HUDEP-2 (cell line): ENCODE results near the gene CLDN10.
"Not testable (repeated sequence)": the region's sequence is repeated elsewhere in the genome, so short reads cannot be mapped to it uniquely, and the experiment has no call there.

Experiments used
- DNase-seq, 76 experiments: peaks; one replicate each; lab custom pipeline; 2025; ENCODE audit not compliant: unreplicated experiment in 76 of 76; lab: John Stamatoyannopoulos, UW

CLDN10 gene, protein sequence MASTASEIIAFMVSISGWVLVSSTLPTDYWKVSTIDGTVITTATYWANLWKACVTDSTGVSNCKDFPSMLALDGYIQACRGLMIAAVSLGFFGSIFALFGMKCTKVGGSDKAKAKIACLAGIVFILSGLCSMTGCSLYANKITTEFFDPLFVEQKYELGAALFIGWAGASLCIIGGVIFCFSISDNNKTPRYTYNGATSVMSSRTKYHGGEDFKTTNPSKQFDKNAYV

GRCh38 chr13:95552539-95553441 is at the start of gene CLDN10:
TSS of gene CLDN10 (plus strand) at chr13:95552720. CDS start at chr13:95552754, 34 bp downstream.
- no peak for DNase-seq

DNA sequence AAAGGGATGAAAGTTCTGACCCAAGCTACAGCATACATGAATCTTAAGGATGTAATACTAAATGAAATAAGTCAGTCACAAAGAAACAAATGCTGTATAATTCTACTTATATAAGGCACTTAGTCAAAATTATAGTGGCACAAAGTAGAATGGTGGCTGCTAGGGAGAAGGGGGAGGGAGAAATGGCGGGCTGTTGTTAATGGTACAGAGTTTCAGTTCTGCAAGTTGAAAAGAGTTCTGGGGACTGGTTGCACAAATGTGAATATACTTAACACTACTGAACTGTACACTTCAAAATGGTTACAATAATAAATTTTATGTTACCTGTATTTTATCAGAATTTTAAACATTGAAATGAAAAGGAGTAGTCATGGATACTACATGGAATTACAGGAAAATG is 48.9 kb upstream of the CLDN10 start:
- DNase-seq = no peak

DNA sequence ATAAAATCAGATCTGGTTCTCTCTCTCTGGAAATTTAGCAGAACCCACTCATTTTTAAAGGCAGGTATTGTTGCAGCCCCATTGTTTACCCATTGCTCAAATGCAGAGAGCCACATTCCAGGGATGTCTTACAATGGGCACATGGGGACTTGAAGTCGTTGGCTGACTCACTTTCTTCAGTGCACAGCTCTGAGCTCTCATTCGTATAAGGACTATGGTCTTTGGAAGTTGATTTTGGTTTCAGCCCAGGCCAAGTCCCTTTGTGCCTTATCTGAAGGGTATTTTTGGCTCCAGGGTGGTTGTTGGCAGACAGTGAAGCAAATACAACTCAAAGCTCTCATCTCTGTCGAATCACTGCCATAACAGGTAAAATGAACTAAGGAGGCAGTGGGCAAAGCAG is 47.3 kb upstream of the CLDN10 start:
- DNase-seq = no peak

DNA sequence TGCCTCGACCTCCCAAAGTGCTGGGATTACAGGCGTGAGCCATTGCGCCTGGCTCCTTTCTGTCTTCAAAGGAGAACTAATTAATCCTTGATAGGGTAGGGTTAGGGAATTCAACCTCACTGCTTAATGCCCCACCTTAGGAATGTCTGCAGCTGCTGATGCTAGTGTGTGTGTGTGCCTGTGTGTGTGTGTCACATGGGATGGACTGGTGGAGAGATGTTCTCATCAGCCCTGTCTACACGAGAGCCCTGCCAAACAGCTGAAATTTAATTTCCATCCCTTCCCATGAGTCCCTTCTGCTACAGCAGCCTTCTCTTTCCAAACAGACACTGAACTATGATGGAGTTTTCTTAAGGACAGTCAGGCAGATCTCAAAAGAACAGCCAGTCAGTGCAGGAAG is 46.5 kb upstream of the CLDN10 start:
- DNase-seq = no peak

- DNase-seq = no peak
Measured at GRCh38 chr13:95507991-95508390, 44.5 kb upstream of the CLDN10 start.

GRCh38 chr13:95508996-95509395 is 43.5 kb upstream of the CLDN10 start:
- DNase-seq = no peak

- DNase-seq = no peak
Measured at GRCh38 chr13:95509521-95510310, 42.8 kb upstream of the CLDN10 start.

GRCh38 chr13:95510950-95511349 is 41.6 kb upstream of the CLDN10 start:
- no peak for DNase-seq

DNA sequence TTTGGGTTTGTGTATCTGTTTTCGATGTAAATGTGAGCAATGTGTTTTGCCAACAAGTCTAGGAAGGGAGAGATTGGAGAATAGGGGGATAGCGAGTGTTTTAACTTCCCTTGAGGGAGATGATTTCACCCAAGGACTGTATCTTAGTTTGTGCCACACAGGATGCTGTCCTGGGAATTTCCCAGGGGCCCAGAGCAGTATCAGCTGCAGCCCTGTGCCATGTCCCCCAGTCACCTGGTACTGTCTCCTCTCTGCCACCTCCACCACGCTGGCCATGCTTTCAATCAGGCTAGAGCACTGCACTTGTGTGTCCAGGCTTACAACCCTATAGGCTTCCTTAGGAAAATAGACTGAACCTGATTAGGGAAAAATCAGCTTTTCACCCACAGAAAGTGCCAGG is 40.1 kb upstream of the CLDN10 start:
- DNase-seq = no peak

DNA sequence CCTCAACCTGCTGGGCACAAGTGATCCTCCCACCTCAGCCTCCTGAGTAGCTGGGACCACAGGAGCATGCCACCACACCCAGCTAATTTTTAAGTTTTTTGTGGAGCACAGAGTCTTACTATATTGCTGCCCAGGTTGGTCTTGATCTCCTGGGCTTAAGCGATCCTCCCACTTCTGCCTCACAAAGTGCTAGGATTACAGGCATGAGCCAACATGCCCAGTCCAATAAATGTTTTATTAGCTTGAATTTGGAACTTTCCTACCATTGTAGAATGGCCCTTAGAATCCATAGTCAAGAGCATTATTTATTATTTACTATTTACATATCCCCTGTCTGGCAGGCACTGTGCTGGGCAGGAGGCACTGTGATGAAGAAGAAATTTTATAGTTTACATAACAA is 39.6 kb upstream of the CLDN10 start:
- no peak for DNase-seq

DNA sequence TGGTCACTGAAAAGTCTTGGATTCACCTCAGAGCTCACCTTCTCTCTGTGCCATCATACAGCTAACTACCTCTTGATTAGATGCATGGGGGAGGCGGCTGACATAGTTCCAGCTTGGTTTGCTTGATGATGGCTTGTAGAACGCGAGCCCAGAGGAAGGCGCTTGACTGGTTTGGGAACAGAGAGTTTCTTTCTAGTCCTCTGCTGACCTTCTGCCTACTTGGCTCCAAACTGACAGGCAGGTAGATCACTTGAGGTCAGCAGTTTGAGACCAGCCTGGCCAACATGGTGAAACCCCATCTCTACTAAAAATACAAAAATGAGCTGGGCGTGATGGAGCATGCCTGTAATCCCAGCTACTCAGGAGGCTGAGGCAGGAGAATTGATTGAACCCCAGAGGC is 36.9 kb upstream of the CLDN10 start:
- not testable (repeated sequence) for DNase-seq

DNA sequence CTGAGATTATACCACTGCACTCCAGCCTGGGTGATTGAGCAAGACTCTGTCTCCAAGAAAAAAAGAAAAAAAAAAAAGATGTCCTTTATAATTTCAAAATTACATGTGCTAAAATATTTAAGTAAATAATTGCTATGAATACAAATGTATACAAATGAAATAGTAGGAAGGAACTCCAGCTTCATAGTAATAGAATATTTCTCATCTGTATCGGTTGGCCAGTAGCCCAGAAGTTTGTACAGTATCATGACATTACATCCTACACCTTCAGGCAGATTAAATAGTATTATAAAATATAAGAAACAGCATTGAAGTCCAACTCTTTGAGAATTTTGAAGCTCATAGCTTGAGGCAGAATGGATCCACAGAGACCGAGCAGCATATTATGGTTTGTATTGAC is 36.5 kb upstream of the CLDN10 start:
- no peak for DNase-seq

- DNase-seq = no peak
Measured at GRCh38 chr13:95516492-95516891, 36.0 kb upstream of the CLDN10 start.

DNA sequence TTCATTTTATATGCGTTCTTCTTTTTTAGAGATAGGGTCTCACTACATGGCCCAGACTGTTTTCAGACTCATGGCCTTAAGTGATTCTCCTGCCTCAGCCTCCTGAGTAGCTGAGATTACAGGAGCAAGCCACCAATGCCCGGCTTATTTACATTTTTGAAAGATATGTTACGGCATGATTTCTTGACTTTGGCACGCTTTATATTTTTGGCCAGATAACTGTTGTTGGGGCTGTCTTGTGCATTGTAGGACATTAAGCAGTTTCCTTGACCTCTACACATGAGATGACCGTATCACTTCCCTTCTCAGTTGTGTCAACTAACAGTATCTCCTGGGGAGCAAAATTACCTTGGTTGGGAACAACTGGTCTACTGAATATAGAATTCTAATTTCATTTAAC is 28.9 kb upstream of the CLDN10 start:
- DNase-seq = no peak

DNA sequence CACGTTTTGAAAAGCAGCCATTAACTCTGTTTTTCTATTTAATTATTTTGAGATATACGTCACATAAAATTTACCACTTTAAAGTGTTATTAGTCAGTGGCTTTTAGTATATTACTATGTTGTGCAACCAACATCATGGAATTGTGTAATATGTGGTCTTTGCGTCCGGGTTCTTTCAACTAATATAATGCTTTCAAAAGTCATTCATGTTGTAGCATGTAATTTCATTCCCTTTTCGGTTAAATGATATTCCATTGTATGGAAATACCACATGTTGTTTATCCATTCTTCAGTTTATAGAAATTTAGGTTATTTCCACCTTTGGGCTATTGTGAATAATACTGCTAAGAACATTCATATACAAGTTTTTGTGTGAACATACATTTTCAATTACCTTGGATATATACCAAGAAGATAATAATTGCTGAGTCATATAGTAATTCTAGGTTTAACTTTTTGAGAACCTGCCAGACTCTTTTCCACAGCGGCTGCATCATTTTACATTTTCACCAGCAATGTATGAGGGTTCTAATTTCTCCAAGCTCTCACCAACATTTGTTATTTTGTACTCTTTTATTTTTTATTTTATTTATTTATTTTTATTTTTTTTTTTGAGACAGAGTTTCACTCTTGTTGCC is 28.1 kb upstream of the CLDN10 start:
- DNase-seq = no peak

DNA sequence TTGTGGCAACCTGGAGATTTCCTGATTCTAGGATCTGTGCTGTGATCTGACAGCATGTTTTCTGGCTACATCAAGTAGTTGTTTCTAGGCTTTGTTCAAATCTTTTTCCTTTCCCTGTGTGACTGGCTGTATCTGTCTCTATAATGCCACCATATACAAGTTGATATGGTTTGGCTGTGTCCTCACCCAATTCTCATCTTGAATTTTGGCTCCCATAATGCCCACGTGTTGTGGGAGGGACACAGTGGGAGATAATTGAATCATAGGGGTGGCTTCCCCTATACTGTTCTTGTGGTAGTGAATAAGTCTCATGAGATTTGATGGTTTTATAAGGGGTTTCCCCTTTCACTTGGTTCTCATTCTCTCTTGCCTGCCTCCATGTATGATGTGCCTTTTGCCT is 24.6 kb upstream of the CLDN10 start:
- DNase-seq = no peak

DNA sequence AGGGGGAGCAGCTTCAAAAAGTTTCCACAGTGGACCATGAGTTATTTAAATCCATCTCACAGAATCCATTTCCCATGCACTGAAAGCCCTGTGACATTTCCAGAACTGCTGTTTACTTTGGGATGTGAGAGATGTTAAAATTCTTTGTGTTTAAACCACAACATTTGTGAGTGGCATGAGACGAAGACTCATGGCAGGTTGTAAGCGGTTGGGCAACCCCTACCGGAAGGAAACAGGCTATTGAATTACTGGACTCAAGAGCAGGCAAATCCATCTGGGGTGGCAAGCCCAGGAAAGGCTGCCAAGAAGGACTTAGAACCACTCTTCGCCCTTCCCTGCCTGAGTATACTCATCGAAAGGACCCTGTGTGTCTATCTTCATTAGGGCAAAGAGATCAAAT is 22.3 kb upstream of the CLDN10 start:
- DNase-seq = no peak

DNA sequence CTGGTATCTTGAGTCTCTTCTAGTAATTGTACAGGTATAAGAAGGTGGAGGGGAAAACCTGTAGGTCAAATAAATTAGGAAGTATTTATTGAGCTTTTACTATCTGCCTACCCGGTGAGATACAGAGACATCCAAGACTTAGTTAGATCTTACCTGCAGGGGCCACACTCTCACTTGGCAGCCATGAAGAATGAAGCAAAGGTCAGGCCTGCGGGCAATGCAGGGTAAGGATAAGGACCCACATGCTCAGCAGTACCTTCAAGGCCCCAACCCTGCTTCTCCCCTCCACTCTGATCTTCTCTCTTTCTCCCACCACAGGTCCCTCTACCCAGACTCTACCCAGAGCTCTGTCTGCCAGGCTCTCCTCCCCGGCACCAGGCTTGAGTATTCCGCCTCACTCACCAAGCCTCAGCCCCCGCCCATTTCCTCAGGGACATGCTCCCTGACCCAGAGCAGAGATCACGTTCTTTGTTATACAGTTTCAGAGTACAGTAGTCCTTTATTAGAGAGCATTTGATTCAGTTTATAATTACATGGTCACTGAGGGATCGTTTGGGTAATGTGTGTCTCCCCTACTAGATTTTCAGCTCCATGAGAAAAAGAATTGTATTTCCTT is 18.9 kb upstream of the CLDN10 start:
- DNase-seq = no peak

GRCh38 chr13:95535243-95535642 is 17.3 kb upstream of the CLDN10 start:
- peak in 2 of 76 experiments; percentile 3 to 14 for DNase-seq

DNA sequence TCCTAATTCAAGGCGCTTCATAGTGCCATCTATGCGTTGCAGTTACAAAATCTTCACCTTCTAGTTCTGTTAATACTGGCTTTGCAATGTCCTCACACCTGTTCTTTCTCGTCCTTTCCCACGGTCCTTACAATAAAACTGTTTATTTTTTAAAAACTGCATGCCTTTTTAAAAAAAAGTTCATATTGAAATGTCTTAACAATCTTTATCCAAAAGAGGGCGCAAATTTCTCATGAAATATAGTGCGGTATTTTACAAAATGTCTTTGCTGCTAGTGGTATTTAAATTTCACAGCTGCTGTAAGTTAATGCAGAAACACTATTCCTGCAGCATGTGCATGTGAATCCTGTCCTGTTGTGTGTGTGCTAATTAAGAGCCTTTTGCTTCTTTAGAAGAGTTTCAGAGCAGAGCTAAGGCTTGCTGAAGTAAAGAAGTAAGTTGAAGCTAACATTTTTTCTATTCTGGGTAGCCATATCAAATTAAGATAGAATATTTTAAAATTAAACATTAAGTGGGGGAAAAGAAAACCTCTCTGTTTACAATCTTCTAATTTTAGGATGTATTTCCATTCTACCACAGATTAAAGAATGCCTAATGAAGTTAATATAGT is 15.8 kb upstream of the CLDN10 start:
- DNase-seq = peak in 4 of 76 experiments; percentile 2 to 15 (median 8)
